Fibroblast of lung (primary cell): Measurements from ENCODE around the gene ZBTB16. TPM values are rescaled to one million over a fixed set of nuclear protein-coding genes. Genes with fewer than 3 reads are reported as not detected.
A peak's percentile ranks its signal among the peaks of the same experiment; 100 is the strongest.

Experiments
- DNase-seq, 2 donors: peaks; one replicate each; pipeline versions ENCODE4 v3.0.0 to v3.0.0-alpha.2; 2010; ENCODE audit warnings: low read depth in 2 of 2
- H2AFZ ChIP-seq: 2 replicates; pipeline ENCODE4 v1.5.1; 2012; ENCODE audit warnings: low read length, control low read depth, inconsistent platforms
- H3K27ac ChIP-seq: 2 replicates; pipeline ENCODE4 v1.5.1; 2011; ENCODE audit warnings: low read length, control low read depth; ENCODE audit not compliant: insufficient read depth
- H3K27me3 ChIP-seq: 2 replicates; pipeline ENCODE4 v1.5.1; 2011; ENCODE audit warnings: mild to moderate bottlenecking, low read length; ENCODE audit not compliant: control insufficient read depth, insufficient read depth
- H3K36me3 ChIP-seq: 2 replicates; pipeline ENCODE4 v1.5.1; 2011; ENCODE audit warnings: low read length; ENCODE audit not compliant: control insufficient read depth, insufficient read depth
- H3K4me1 ChIP-seq: 2 replicates; pipeline ENCODE4 v1.5.1; 2011; ENCODE audit warnings: low read length; ENCODE audit not compliant: control insufficient read depth, insufficient read depth; ENCODE audit errors: extremely low read depth
- H3K4me2 ChIP-seq: 2 replicates; pipeline ENCODE4 v1.5.1; 2011; ENCODE audit warnings: low read length, control low read depth; ENCODE audit not compliant: insufficient read depth; ENCODE audit errors: extremely low read depth
- H3K4me3 ChIP-seq, 4 experiments: fragments of 200-600 bp in 1 of 4; sonication (generic) in 1 of 4; replicated peaks in 1 of 4; 2 replicates each; pipeline ENCODE4 v1.5.1; 2011 to 2016; ENCODE audit warnings: low read length in 4 of 4, low read depth in 3 of 4, mild to moderate bottlenecking in 3 of 4, control low read depth in 2 of 4, inconsistent platforms in 1 of 4, mixed read lengths in 1 of 4; ENCODE audit not compliant: insufficient read depth in 1 of 4; ENCODE audit errors: control extremely low read depth in 1 of 4
- H3K79me2 ChIP-seq: 2 replicates; pipeline ENCODE4 v1.5.1; 2012; ENCODE audit warnings: mild to moderate bottlenecking, low read length, inconsistent platforms; ENCODE audit not compliant: control insufficient read depth, insufficient read depth
- H3K9ac ChIP-seq: 2 replicates; pipeline ENCODE4 v1.5.1; 2011; ENCODE audit warnings: mild to moderate bottlenecking, low read length, control low read depth; ENCODE audit not compliant: insufficient read depth
- H3K9me3 ChIP-seq: 2 replicates; pipeline ENCODE4 v1.5.1; 2012; ENCODE audit warnings: low read depth, low read length; ENCODE audit not compliant: control insufficient read depth, insufficient read depth
- H4K20me1 ChIP-seq: 2 replicates; pipeline ENCODE4 v1.5.1; 2011; ENCODE audit warnings: low read length; ENCODE audit not compliant: control insufficient read depth, insufficient read depth; ENCODE audit errors: extremely low read depth
- EZH2 ChIP-seq: IDR thresholded peaks from 2 replicates; pipeline ENCODE4 v1.5.1; 2012; ENCODE audit warnings: low read length, control low read depth, mild to moderate bottlenecking; ENCODE audit errors: missing control alignments
- polyA plus RNA-seq, 2 donors: library from polyadenylated mRNA; depleted of rRNA in 1 of 2; stranded (reverse) in 1 of 2; unstranded in 1 of 2; fragments of >200 nt; gene quantifications; 2 replicates each; pipeline ENCODE4 v1.2.1, GENCODE V29; 2011 to 2012; ENCODE audit warnings: missing spikeins in 1 of 2
- total RNA-seq: library from RNA; depleted of rRNA; stranded (reverse); fragments of >200 nt; gene quantifications from 2 replicates; pipeline ENCODE4 v1.2.1, GENCODE V29; 2014
- TF ChIP-seq, protein P1 (sequence below), 2 donors: IDR thresholded peaks in 1 of 2; conservative IDR thresholded peaks in 1 of 2; 1 replicate in 1 of 2; 2 replicates in 1 of 2; pipeline ENCODE4 v1.5.1; 2011 to 2012; ENCODE audit warnings: low read length in 2 of 2, control low read depth in 1 of 2, inconsistent platforms in 1 of 2, low read depth in 1 of 2, mild to moderate bottlenecking in 1 of 2

The ZBTB16 gene
- total and polyA plus RNA-seq, 2 donors (not counting 1 experiment from before 2014, with no cell fraction given): not detected

DNA sequence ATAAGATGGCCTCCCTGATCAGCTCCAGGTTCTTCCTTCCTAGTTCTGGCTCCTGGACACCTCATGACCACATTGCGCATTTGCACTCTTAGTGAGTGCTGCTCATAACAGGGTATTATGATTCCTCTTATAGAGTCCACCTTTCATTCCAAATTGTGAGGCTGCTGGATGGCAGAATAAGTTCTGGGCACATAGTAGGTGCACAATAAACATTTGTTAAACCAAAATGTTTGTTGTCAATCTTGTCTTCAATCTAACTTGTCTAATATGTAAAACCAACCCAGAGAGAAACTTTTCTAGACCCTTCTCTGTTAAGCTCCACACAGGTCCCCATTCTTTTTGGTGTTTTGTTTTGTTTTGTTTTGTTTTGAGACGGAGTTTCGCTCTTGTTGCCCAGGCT is 22.6 kb upstream of the ZBTB16 start:
- no peak overlapping the region for H2AFZ ChIP-seq
- peak overlapping the region in 1 of 4 experiments; percentile 31 for H3K4me3 ChIP-seq
- TF ChIP-seq, protein P1, sequence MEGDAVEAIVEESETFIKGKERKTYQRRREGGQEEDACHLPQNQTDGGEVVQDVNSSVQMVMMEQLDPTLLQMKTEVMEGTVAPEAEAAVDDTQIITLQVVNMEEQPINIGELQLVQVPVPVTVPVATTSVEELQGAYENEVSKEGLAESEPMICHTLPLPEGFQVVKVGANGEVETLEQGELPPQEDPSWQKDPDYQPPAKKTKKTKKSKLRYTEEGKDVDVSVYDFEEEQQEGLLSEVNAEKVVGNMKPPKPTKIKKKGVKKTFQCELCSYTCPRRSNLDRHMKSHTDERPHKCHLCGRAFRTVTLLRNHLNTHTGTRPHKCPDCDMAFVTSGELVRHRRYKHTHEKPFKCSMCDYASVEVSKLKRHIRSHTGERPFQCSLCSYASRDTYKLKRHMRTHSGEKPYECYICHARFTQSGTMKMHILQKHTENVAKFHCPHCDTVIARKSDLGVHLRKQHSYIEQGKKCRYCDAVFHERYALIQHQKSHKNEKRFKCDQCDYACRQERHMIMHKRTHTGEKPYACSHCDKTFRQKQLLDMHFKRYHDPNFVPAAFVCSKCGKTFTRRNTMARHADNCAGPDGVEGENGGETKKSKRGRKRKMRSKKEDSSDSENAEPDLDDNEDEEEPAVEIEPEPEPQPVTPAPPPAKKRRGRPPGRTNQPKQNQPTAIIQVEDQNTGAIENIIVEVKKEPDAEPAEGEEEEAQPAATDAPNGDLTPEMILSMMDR (conservative IDR thresholded peaks at IDR 0.05 in 1 of 2, IDR thresholded peaks at IDR 0.05 in 1 of 2; ENCODE audit: low read depth in 1 of 2, low read length in 2 of 2): no peak
- TF ChIP-seq EZH2: no peak
- H3K79me2 ChIP-seq: no peaks in the 10 kb centered on the region
- no peak overlapping the region for H3K9ac ChIP-seq
- no peaks in the 10 kb centered on the region for H4K20me1 ChIP-seq
- H3K4me1 ChIP-seq: no peaks in the 10 kb centered on the region
- no peak overlapping the region for H3K4me2 ChIP-seq
- H3K27me3 ChIP-seq: no peaks in the 10 kb centered on the region
- H3K36me3 ChIP-seq: no peaks in the 10 kb centered on the region
- H3K9me3 ChIP-seq: no peaks in the 10 kb centered on the region
- H3K27ac ChIP-seq: no peak overlapping the region
- no peak for DNase-seq

DNA sequence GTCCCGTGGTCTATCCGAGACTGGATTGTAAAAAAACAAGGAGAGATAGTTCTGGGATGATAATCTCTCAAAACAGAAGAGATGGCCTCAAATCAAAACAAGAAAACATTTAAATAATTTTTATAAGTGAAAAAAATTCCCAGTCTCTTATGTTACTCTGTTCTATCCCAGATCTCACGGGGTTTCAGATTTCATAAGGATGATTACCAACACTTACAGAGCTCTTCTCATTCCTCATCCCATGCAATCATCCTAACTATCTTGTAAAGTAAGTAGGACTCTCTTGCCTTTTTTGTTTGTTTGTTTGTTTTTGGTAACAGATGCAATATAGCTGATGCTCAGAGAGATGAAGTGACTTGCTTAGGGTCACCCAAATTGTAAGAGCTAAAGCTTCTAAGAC is 20.0 kb upstream of the ZBTB16 start:
- Histone ChIP-seq H3K9ac (no peak overlapping the region), H3K4me2 (no peak overlapping the region), H3K27me3 (no peaks in the 10 kb centered on the region), H2AFZ (no peak overlapping the region), H3K36me3 (no peaks in the 10 kb centered on the region), H4K20me1 (no peaks in the 10 kb centered on the region), H3K9me3 (no peaks in the 10 kb centered on the region), H3K27ac (no peak overlapping the region), H3K79me2 (no peaks in the 10 kb centered on the region), H3K4me3 (no peak overlapping the region), H3K4me1 (no peaks in the 10 kb centered on the region)
- DNase-seq: peak in 1 of 2 donors; percentile 46
- TF ChIP-seq EZH2: no peak

DNA sequence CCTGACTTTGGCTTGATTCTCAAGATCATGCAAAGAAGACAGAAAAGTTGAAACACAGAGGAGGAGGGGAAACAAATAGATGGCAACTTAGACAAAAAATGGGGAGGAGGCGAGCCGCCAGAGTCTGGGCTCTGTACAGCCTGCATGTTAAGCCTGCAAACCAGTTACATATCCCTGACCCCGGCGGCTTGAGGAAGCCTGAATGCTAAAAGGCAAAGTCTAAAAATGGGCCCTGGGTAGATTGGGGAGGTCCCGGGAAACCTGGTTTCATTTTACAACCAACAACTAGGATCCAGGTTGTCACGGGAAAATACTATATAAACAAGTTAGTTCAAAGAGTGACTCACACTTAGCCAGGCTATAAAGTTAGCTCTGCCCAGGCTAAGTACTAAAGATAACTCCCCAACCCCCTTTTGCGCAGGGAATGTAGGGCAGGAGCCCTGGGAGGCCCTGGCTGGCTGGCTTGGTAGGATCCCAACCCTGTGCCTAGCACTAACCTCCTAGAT is 18.8 kb upstream of the ZBTB16 start:
- H3K4me3 ChIP-seq: no peak overlapping the region
- H3K4me2 ChIP-seq: no peak overlapping the region
- H3K79me2 ChIP-seq: no peaks in the 10 kb centered on the region
- DNase-seq: peak; percentile 3 to 85
- no peaks in the 10 kb centered on the region for H3K27me3 ChIP-seq
- no peaks in the 10 kb centered on the region for H3K4me1 ChIP-seq
- H4K20me1 ChIP-seq: no peaks in the 10 kb centered on the region
- H3K36me3 ChIP-seq: no peaks in the 10 kb centered on the region
- no peaks in the 10 kb centered on the region for H3K9me3 ChIP-seq
- no peak overlapping the region for H3K27ac ChIP-seq
- H2AFZ ChIP-seq: no peak overlapping the region
- H3K9ac ChIP-seq: no peak overlapping the region
- TF ChIP-seq EZH2: no peak
- TF ChIP-seq, protein P1 (conservative IDR thresholded peaks at IDR 0.05 in 1 of 2, IDR thresholded peaks at IDR 0.05 in 1 of 2; ENCODE audit: low read depth in 1 of 2, low read length in 2 of 2): no peak
